GM11168 (cell line): ENCODE results near the gene TIGD4.

Experiments used
- in situ Hi-C: fragments of 300-500 bp; cut with MboI; formaldehyde crosslinking; loops from one replicate; pipeline ENCODE4 v1.12.0; 2022; ENCODE audit warnings: low sequenced_read_pairs; ENCODE audit not compliant: unreplicated experiment

The TIGD4 gene

DNA sequence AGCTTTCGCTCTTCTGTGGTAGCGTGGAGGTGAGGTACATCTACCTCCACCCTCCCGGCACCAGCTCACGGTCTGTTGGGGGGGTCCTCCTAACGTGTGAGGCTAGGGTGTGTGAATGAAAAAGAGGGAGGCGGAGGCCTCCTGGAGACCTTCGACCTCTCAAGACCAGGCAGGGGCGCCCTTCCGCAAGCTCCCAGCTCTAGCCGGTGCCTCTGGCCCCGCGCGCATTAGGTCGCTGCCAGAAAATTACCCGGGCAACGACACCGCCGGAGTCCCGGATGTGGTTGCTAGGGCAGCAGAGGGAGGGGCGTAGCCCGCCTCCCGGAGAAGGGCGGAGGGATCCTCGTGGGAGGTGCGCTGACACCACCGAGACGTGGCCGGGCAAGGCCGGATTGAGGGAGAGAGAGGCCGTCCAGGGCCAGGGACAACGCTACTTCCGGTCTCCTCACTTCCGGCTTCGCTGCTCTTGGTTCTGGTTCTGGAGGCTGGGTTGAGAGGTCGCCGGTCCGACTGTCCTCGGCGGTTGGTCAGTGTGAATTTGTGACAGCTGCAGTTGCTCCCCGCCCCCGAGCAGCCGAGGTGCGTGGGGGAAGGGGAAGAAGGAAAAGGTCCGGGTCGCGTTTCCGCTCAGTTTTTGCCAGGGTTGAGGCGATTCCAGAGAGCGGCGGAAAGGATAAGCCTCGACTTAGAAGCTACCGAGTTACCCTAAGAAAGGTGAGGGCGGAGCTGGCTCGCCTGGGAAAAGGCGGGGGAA, at the start of gene TIGD4, which contains the start of gene ARFIP1:
TIGD4 (minus strand) TSS at position 218 of the 754 bp plus-strand sequence. CDS start 8,726 bp downstream, outside the sequence.
ARFIP1 (plus strand) TSS at position 442 of the 754 bp plus-strand sequence. CDS start 49,680 bp downstream, outside the sequence.
- in situ Hi-C loops: no loop called here

DNA sequence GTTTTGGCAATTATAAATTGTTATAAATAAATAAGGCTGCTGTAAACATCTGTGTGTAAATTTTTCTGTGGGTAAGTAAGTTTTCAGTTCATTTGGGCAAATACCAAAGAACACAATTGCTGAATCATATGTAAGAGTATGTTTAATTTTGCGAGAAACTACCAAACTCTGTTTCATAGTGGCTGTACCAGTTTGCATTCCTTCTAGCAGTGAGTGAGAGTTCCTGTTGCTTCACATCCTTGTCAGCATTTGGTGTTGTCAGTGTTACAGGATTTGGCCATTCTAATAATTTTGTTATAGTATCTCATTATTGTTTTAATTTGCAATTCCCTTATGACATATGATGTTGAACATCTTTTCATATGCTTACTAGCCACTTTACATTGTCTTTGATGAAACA, 48.6 kb upstream of the TIGD4 start:
- in situ Hi-C loops: no loop called here

GRCh38 chr4:152825336-152825735, 45.8 kb upstream of the TIGD4 start:
- in situ Hi-C loops: no loop called here

- in situ Hi-C loops: no loop called here
Measured at GRCh38 chr4:152824561-152824960, 45.0 kb upstream of the TIGD4 start.

DNA sequence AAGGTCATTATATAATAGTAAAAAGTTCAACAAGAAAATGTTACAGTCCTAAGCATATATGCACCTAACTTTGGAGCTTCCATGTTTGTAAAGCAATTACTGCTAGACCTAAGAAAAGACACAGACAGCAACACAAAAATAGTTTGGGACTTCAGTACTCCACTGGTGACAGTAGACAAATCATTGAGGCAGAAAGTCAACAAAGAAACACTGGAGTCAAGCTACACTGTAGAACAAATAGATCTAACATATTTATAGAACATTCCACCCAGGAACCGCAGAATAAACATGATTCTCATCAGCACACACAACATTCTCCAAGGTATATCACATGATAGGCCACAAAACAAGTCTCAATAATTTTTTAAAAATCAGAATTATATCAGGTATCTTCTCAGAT, 42.8 kb upstream of the TIGD4 start:
- in situ Hi-C loops: no loop called here

DNA sequence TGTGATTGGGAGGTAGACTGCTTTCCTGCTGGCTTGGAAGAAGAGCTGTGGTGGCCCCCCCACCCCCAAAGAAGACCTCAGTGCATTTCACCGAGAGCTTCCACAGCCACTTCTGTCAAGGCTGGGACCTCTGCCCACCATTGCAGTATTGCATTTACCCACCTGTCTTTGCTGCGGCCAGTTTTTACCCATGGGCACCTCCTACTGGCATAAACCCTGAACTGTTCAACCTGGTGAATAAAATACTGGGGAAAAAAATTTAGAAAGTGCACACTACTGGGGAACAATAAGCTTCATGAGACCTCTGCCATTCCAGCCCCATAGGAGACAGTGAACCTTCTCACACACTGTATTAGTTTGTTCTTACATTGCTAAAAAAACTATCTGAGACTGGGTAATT, 40.5 kb upstream of the TIGD4 start:
- in situ Hi-C loops: no loop called here

DNA sequence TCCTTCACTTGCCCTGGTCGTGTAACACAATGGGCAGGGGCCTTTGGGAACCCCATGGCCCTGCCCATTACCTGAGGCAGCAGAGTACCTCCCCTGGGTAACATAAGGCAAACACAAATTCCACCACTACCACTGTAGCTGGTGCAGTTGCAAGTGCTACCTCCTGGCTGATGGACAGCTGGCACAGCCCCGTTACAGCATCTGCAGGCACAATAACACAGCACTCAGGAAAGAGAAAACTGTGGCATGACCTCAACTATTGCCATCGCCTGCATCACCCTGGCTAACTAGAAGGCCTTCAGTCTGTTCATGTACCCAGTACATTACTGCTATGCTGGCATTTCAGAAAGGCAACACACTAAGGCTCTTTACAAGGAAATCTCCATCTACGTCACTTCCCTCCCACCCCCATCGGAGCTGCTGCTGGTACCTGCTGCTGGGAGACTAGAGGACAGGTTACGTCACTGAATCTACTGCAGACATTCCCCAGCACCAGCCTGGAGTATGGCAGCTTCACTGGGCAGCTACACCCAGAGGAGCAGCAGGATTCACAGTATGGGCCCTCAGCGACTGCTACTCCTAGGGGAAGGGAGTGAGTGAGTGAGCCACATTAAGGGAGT, 39.6 kb upstream of the TIGD4 start:
- in situ Hi-C loops: no loop called here

DNA sequence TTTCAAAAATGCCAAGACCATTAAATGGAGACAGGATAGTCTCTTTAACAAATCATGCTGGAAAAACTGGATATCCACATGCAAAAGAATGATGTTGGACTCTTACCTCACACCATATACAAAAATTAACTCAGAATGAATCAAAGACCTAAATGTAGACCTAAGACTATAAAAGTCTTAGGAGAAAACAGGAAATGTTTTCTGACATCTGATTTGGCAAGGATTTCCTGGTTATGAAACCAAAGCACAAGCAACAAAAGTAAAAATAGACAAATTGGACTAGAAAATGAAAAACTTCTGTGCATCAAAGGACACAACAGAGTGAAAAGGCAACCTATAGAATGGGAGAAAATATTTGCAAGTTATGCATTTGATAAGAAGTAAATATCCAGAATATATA, 37.8 kb upstream of the TIGD4 start:
- in situ Hi-C loops: no loop called here

DNA sequence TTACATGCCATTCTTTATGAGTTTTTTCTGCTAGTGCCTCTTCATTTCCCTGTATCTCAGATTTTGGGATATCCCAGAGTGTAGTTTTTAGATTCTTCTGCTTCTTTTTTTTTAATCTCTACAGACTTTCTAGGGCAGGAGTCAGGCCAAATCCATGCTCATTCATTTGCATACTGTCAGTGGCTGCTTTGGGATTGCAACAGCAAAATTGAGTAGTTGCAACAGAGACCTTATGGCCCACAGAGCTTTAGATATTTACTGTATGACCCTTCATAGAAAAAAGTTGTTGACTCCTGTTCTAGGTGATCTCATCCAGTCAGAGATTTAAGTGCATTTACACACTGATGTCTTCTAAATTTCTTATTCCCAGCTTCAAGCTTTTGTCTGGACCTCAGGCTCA, 35.5 kb upstream of the TIGD4 start:
- in situ Hi-C loops: no loop called here

DNA sequence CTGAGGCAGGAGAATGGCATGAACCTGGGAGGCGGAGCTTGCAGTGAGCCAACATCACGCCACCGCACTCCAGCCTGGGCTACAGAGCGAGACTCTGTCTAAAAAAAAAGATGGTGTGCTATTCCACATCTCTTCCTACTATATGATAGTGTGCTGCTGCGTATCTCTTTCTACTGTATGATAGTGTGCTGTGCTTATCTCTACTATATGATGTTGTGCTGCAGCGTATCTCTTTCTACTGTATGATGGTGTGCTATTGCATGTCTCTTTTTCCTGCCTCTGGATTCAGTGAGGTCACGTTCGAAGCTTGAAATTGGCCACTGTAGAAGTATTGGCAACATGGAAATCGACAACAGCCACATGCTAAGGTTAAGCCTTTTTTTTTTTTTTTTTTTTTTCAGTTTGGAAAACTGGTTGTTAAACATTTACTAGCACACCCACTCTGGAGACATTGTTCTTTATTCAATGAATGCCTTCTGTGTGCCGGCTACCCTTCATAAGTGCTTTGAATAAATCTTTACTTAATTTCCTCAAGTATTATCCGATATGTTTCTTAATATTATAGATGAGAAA, 31.3 kb upstream of the TIGD4 start:
- in situ Hi-C loops: no loop called here

- in situ Hi-C loops: no loop called here
Measured at GRCh38 chr4:152808670-152809069, 29.1 kb upstream of the TIGD4 start.

DNA sequence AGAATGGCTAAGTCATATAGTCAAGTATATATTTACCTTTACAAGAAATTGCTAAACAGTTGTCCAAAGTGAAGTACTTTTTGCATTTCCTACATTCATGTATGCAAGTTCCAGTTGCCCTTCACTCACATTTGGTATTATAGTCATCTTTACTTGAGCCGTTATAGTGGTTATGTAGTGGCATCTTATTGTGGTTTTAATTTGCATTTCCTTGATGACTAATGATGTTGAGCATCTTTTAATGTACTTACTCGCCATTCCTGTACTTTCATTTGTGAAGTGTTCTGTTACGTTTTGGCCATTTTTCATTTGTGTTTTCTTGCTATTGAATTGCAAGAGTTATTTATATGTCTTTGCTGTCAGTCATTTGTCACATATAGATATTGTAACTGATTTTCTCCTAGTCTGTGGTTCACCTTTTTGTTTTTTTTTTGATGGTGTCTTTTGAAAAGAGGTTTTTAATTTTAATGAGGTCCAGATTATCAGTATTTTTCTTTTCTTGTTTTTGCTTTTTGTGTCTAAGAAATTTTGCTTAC, 27.8 kb upstream of the TIGD4 start:
- in situ Hi-C loops: no loop called here

DNA sequence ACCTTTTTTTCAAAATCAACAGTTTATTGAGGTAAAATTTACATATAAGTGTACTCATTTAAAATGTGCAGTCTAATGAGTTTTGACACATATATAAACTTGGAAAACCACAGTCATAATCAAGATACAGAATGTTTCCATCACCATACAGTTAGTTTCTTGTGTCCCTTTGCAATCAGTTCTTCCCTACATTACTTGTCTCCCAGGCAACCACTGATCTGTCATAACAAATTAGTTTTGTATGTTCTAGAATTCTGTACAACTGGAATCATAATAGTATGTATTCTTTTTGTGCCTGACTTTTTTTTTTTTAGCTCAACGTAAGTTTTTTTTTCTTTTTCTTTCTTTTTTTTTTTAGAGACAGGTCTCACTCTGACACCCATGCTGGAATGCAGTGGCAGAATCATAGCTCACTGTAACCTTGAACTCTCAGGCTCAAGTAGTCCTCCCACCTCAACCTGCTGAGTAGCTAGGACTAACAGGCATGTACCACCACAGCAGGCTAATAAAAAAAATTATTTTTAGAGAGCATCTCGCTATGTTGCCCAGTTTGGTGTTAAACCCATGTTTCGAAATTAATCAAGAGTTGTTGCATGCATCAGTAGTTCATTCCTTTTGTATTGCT, 27.1 kb upstream of the TIGD4 start:
- in situ Hi-C loops: no loop called here

DNA sequence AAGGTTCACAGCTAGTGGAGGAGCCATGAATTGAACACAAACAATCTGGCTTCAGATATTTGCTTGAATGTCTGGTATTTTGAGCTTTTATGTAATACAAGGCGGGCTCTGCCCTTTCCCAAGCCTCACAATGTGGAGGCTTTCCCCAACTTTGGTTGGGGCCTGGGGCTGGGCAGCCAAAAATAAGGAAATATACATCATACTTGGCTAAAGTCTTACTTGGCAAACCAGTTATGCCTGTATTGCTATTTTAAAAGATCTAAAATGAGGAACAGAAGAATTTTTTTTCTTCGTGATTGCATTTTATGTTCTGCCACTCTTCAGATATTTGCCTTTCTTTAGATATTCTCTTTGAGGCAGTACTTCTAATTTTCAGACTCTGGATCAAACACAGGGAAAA, 26.3 kb upstream of the TIGD4 start:
- in situ Hi-C loops: no loop called here

DNA sequence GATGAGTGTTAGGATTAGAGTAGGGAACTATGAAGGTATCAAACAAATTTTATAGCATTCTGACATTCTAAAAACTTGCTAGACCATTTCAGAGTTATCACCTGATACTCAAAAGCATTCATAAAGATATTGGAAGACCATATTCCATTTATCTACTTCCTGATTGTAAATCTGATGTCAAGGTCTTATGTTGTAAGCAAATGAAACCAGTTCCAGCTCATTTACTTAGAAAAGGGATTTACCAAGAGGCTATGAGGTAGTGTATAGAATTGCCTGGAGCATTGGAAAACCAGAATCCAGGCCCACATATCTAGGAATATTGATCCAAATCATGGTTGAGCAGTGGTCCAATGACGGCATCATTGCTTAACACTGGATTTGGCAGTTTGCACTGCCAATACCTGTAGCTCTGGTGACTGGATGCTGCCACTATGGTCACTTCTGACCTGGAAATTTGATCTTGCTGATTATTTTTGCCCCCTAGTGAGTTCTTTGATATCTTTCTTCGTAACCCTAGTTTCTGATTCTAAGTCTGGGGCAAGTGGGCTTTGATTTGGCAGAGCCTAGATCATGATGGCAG, 25.6 kb upstream of the TIGD4 start:
- in situ Hi-C loops: no loop called here

- in situ Hi-C loops: no loop called here
Measured at GRCh38 chr4:152803541-152803940, 24.0 kb upstream of the TIGD4 start.

GRCh38 chr4:152795891-152796290, 16.4 kb upstream of the TIGD4 start:
- in situ Hi-C loops: no loop called here

DNA sequence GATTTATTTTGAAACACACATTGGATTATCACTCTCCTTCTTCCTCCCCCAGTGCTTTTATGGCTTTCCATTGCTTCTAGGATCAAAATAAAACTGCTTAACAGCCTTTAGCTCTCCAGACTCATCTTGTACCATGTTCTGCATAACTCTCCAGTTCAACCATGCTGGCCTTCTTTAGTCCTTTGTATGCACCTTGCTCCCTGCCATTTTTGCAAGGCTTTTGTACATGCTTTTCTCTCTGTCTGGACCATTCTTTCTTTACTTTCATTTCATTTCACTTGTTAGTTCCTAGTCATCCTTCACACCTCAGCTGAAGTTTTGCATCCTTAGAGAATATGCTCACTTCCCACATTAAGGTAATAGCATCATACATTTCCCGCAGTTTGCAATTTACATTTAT, 7.1 kb upstream of the TIGD4 start:
- in situ Hi-C loops: no loop called here

- in situ Hi-C loops: no loop called here
Measured at GRCh38 chr4:152785639-152786615, 6.4 kb upstream of the TIGD4 start.
